RWPE2 (cell line): Measurements from ENCODE around the gene PTPRQ.
"Not testable (repeated sequence)": the region's sequence is repeated elsewhere in the genome, so short reads cannot be mapped to it uniquely, and the experiment has no call there.

ENCODE experiments used
- ATAC-seq: fragments of 200-7000 bp; cut with Tn5 transposase; 3 replicates; pipeline ENCODE4 v1.9.1; 2021; ENCODE audit warnings: low read depth
- DNase-seq: peaks from one replicate; pipeline ENCODE4 v3.0.0-alpha.2; 2020; ENCODE audit warnings: low spot score
- H3K27ac ChIP-seq: fragments of 450-650 bp; 2 replicates; pipeline ENCODE4 v1.5.1; 2017; ENCODE audit warnings: mild to moderate bottlenecking; ENCODE audit not compliant: poor library complexity, severe bottlenecking
- H3K27me3 ChIP-seq: fragments of 250-450 bp; sonication (Bioruptor Pico); 2 replicates; pipeline ENCODE4 v1.5.1; 2021; ENCODE audit warnings: mild to moderate bottlenecking, moderate library complexity; ENCODE audit not compliant: insufficient read depth, poor library complexity, severe bottlenecking
- H3K36me3 ChIP-seq: fragments of 250-450 bp; sonication (Bioruptor Pico); 2 replicates; pipeline ENCODE4 v1.5.1; 2020; ENCODE audit warnings: low read depth, mild to moderate bottlenecking, moderate library complexity
- H3K4me1 ChIP-seq: fragments of 250-450 bp; sonication (Bioruptor Pico); 2 replicates; pipeline ENCODE4 v1.5.1; 2021; ENCODE audit warnings: mild to moderate bottlenecking, moderate library complexity; ENCODE audit not compliant: insufficient read depth, poor library complexity, severe bottlenecking
- H3K4me3 ChIP-seq: fragments of 250-450 bp; sonication (Bioruptor Pico); 2 replicates; pipeline ENCODE4 v1.5.1; 2021; ENCODE audit warnings: mild to moderate bottlenecking, moderate library complexity; ENCODE audit not compliant: severe bottlenecking
- H3K9me3 ChIP-seq: fragments of 250-450 bp; sonication (Bioruptor Pico); 2 replicates; pipeline ENCODE4 v1.5.1; 2021; ENCODE audit warnings: mild to moderate bottlenecking, moderate library complexity; ENCODE audit not compliant: severe bottlenecking
- TF ChIP-seq, protein P1 (sequence below): fragments of 450-650 bp; IDR thresholded peaks from one replicate; pipeline ENCODE4 v1.5.1; 2017; ENCODE audit warnings: mild to moderate bottlenecking, moderate library complexity; ENCODE audit not compliant: poor library complexity, severe bottlenecking

PTPRQ gene

DNA sequence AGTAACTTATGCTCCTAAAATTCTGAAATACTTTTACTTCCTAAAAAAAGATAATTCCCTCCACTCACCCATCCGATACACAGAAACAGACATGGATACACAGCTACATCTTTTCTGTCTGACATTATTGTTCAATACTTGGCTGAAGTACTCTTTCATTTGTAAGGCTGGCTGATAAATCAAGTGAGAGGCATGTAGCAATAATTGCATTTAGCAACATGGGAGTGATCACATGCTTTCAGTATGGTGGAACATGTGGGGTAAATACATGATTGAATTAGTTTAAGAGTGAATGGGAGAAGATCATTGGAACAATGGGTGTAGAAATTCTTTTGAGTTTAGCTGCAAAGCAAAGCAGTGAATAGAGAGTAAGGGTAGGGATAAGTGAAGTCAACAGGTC is 25.6 kb downstream of the PTPRQ start:
- H3K27me3 ChIP-seq: no peaks in the 10 kb centered on the region
- H3K36me3 ChIP-seq: no peaks in the 10 kb centered on the region
- DNase-seq (no peak), ATAC-seq (no peak)
- no peaks in the 10 kb centered on the region for H3K4me1 ChIP-seq
- no peaks in the 10 kb centered on the region for H3K9me3 ChIP-seq
- no peak overlapping the region for H3K27ac ChIP-seq
- TF ChIP-seq, protein P1, sequence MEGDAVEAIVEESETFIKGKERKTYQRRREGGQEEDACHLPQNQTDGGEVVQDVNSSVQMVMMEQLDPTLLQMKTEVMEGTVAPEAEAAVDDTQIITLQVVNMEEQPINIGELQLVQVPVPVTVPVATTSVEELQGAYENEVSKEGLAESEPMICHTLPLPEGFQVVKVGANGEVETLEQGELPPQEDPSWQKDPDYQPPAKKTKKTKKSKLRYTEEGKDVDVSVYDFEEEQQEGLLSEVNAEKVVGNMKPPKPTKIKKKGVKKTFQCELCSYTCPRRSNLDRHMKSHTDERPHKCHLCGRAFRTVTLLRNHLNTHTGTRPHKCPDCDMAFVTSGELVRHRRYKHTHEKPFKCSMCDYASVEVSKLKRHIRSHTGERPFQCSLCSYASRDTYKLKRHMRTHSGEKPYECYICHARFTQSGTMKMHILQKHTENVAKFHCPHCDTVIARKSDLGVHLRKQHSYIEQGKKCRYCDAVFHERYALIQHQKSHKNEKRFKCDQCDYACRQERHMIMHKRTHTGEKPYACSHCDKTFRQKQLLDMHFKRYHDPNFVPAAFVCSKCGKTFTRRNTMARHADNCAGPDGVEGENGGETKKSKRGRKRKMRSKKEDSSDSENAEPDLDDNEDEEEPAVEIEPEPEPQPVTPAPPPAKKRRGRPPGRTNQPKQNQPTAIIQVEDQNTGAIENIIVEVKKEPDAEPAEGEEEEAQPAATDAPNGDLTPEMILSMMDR: no peak
- H3K4me3 ChIP-seq: no peak overlapping the region

DNA sequence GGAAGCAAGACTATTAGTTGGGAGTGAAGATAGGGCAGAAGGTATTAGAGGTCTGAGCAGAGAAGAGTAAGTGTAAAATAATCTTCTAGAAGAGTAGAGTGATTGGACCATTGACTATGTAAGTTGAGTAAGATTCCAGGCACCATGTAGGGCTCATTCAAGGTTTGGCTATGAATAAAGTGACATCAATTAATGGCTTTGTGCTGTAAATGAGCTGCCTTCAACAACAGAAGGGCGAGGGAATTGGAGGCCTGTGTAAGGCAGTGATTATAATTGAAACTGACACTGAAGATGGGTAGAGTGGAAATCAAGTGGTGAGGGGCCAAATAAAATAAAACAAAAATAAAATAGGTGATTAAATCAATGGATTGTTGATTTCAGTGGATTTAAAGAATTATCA is 26.4 kb downstream of the PTPRQ start:
- Histone ChIP-seq H3K27me3 (no peaks in the 10 kb centered on the region), H3K27ac (no peak overlapping the region), H3K36me3 (no peaks in the 10 kb centered on the region), H3K4me3 (no peak overlapping the region), H3K4me1 (no peaks in the 10 kb centered on the region), H3K9me3 (no peaks in the 10 kb centered on the region)
- TF ChIP-seq, protein P1: no peak
- no peak for DNase-seq
- no peak for ATAC-seq

DNA sequence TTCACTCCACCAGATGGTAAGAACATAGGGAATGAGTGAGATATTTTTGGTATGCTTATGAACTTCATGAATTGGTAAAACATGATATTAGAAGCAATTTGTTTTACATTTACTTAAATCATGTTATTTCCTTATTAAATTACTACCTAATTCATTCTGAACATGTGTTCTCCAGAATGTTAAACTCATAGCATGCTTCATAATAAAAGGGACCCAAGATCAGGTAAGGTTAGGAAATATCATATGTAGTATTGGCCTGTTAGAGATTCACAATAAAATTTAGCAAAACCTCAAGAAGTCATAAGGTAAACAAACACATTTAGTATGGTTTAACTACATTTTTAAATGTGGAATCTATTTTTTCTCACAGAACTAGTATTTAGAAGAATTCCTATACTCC is 28.2 kb downstream of the PTPRQ start:
- Histone ChIP-seq H3K4me3 (no peak overlapping the region), H3K36me3 (no peaks in the 10 kb centered on the region), H3K27me3 (no peaks in the 10 kb centered on the region), H3K4me1 (no peaks in the 10 kb centered on the region), H3K9me3 (no peaks in the 10 kb centered on the region), H3K27ac (no peak overlapping the region)
- no peak for DNase-seq
- no peak for ATAC-seq
- TF ChIP-seq, protein P1: no peak

DNA sequence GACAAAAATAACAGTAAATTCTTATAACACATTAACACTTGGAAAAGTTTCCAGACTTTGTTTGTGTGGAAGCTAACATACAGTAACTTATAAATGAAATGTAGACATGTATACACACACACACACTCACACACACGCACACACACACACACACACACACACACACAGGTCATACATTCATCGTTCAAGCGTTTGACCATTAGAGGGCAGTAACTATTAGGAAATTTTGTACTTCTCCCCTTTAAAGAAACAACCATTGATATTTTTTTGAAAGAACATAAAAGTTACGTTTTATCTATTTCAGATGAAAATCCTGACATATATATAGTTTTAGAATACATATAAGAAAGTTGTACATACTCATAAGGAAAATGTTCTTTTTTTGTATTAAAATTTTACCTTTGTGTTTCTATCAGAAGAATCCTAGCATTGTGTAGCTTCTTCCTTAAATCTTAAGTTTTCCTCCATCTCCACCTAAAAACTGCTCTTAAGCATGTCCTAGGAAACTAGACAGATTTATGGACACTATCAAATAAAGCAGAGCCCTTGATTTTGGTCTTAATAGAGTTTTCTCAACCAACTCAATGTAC is 29.0 kb downstream of the PTPRQ start:
- DNase-seq: no peak
- TF ChIP-seq, protein P1: peak; percentile 83

DNA sequence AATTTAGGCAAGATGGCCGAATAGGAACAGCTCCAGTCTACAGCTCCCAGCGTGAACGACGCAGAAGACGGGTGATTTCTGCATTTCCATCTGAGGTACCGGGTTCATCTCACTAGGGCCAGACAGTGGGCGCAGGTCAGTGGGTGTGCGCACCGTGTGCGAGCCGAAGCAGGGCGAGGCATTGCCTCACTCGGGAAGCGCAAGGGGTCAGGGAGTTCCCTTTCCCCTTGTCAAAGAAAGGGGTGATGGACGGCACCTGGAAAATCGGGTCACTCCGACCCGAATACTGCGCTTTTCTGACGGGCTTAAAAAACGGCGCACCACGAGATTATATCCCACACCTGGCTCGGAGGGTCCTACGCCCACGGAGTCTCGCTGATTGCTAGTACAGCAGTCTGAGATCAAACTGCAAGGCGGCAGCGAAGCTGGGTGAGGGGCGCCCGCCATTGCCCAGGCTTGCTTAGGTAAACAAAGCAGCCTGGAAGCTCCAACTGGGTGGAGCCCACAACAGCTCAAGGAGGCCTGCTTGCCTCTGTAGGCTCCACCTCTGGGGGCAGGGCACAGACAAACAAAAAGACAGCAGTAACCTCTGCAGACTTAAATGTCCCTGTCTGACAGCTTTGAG is 33.6 kb downstream of the PTPRQ start:
- H3K36me3 ChIP-seq, H3K4me3 ChIP-seq, H3K27ac ChIP-seq, H3K4me1 ChIP-seq, ATAC-seq, DNase-seq, H3K27me3 ChIP-seq, H3K9me3 ChIP-seq: not testable (repeated sequence)

More for the DNA sequence above, 29.0 kb downstream of the PTPRQ start:
- Histone ChIP-seq H3K4me3 (no peak overlapping the region), H3K27ac (no peak overlapping the region), H3K9me3 (no peaks in the 10 kb centered on the region), H3K27me3 (no peaks in the 10 kb centered on the region), H3K36me3 (no peaks in the 10 kb centered on the region), H3K4me1 (no peaks in the 10 kb centered on the region)
- peak; percentile 48; the same call in 1 of the 3 replicates for ATAC-seq
